Suprapubic skin (tissue), 3 donors: ENCODE data around the gene MSI1.

Source experiments
- EP300 ChIP-seq: sonication (generic); formaldehyde crosslinking; IDR thresholded peaks from one replicate; pipeline ENCODE4 v1.6.1; 2017; ENCODE audit warnings: antibody characterized with exemption
- POLR2A ChIP-seq, 2 donors: fragments of 450-650 bp; IDR thresholded peaks; one replicate each; pipeline ENCODE4 v1.6.1; 2017; ENCODE audit warnings: antibody characterized with exemption in 2 of 2, mild to moderate bottlenecking in 2 of 2, moderate library complexity in 2 of 2
- TF ChIP-seq, protein P1 (sequence below), 2 donors: fragments of 200-600 bp in 1 of 2; fragments of 450-650 bp in 1 of 2; sonication (generic) in 1 of 2; IDR thresholded peaks; one replicate each; pipeline ENCODE4 v1.5.1; 2016 to 2019; ENCODE audit warnings: antibody characterized with exemption in 2 of 2, mild to moderate bottlenecking in 1 of 2, moderate library complexity in 1 of 2

DNA sequence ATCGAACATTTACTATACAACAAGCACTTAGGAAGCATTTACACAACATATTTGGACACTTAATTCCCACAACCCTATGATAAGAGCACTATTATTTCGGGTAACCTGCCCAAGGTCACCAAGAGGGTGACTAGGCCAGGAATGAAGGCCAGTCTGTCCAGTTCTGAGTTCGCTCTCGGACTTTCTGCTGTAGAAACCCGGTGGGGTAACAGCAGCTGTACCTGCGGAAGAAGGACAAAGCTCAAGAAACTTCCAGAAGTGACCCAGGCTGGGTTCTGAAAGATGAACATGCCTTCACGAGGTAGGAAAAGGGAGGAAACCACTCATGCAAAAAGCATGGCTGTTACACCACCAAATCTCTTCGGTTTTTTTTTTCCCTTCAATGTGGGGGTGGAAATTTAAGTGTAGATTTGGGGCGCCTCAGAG lies 52.2 kb downstream of the MSI1 start:
- TF ChIP-seq, protein P1, sequence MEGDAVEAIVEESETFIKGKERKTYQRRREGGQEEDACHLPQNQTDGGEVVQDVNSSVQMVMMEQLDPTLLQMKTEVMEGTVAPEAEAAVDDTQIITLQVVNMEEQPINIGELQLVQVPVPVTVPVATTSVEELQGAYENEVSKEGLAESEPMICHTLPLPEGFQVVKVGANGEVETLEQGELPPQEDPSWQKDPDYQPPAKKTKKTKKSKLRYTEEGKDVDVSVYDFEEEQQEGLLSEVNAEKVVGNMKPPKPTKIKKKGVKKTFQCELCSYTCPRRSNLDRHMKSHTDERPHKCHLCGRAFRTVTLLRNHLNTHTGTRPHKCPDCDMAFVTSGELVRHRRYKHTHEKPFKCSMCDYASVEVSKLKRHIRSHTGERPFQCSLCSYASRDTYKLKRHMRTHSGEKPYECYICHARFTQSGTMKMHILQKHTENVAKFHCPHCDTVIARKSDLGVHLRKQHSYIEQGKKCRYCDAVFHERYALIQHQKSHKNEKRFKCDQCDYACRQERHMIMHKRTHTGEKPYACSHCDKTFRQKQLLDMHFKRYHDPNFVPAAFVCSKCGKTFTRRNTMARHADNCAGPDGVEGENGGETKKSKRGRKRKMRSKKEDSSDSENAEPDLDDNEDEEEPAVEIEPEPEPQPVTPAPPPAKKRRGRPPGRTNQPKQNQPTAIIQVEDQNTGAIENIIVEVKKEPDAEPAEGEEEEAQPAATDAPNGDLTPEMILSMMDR (IDR thresholded peaks at IDR 0.05), result no peak
- no peak for TF ChIP-seq EP300
- no peak for TF ChIP-seq POLR2A (IDR thresholded peaks at IDR 0.05)
